Gastroesophageal sphincter (tissue), 3 donors: ENCODE data around the gene GTF3C2.

Experiments
- CTCF ChIP-seq, 4 experiments: fragments of 200-600 bp in 2 of 4; fragments of 450-650 bp in 2 of 4; sonication (generic) in 1 of 4; IDR thresholded peaks; one replicate each; pipeline ENCODE4 v1.5.1; 2017 to 2019; ENCODE audit warnings: antibody characterized with exemption in 4 of 4, mild to moderate bottlenecking in 2 of 4, moderate library complexity in 2 of 4
- EP300 ChIP-seq: sonication (generic); formaldehyde crosslinking; IDR thresholded peaks from one replicate; pipeline ENCODE4 v1.6.1; 2017; ENCODE audit warnings: antibody characterized with exemption, mild to moderate bottlenecking
- POLR2A ChIP-seq, 2 donors: fragments of 450-650 bp; IDR thresholded peaks; one replicate each; pipeline ENCODE4 v1.6.1; 2017; ENCODE audit warnings: antibody characterized with exemption in 2 of 2, mild to moderate bottlenecking in 2 of 2, moderate library complexity in 1 of 2
- POLR2AphosphoS5 ChIP-seq: sonication (generic); formaldehyde crosslinking; IDR thresholded peaks from one replicate; pipeline ENCODE4 v1.6.1; 2017; ENCODE audit warnings: antibody characterized with exemption

DNA sequence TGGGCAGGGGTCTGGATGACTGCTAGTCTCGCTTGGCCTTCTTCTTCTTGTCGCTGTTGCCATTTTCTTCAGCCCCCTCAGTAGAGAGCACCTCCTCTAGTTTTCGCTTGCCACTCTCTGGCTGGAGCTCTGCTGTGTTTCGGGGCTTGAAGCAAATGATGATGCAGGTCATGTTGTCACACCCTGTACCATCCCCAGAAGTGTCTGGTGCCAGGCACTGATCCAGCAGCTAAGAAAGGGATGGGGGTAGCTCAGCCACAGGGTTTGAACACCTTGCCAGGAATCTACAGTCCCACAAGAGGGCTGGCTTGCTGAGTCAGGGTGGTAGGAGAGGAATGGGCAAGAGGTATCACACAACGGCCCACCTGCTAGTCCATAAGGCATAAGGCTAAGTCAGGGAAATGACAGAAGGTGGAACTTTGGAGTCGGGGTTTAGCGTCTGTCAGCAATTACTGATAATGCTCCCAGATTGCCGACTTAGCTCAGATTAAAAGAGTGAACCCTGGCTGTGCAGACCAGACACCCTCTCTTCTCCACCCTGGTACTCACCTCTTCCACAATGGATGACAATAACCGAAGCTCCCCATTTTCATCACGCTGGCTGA is 25.1 kb upstream of the GTF3C2 start:
- TF ChIP-seq CTCF (IDR thresholded peaks at IDR 0.05) (no peak), POLR2AphosphoS5 (no peak), POLR2A (IDR thresholded peaks at IDR 0.05) (no peak), EP300 (no peak)
